ENCODE results near the gene RCSD1.

Gene RCSD1

GRCh38 chr1:167666416-167666815 lies 36.4 kb downstream of the RCSD1 start:
- Histone ChIP-seq H3K4ac (ENCODE audit: low read depth, low read length) (no peak overlapping the region), H3K18ac (ENCODE audit: low read length) (no peak overlapping the region), H3K23ac (ENCODE audit: low read length) (no peak overlapping the region), H2BK12ac (ENCODE audit: low read length) (peak overlapping the region; percentile 37), H2AFZ (ENCODE audit: insufficient read depth, low read length, poor library complexity) (no peak overlapping the region), H3K79me1 (ENCODE audit: low read length) (peaks cover 17% of the 10 kb centered on the region), H3K36me3 (ENCODE audit: control insufficient read depth in 1 of 2, insufficient read depth in 2 of 2, low read length in 2 of 2) (no peaks in the 10 kb centered on the region), H3K4me1 (ENCODE audit: control insufficient read depth in 1 of 2, insufficient read depth in 2 of 2, low read length in 2 of 2) (peaks cover 33 to 38% of the 10 kb centered on the region in 2 experiments), H3K9ac (ENCODE audit: low read length) (no peak overlapping the region), H2BK5ac (ENCODE audit: low read depth, low read length, poor library complexity) (no peak overlapping the region), H3K79me2 (ENCODE audit: control insufficient read depth, insufficient read depth, low read length, poor library complexity) (no peaks in the 10 kb centered on the region), H2BK120ac (ENCODE audit: insufficient read depth, low read length, poor library complexity) (peak overlapping the region; percentile 82), H3K27me3 (ENCODE audit: insufficient read depth, low read length) (no peaks in the 10 kb centered on the region), H3K9me3 (ENCODE audit: insufficient read depth, low read depth, low read length) (no peaks in the 10 kb centered on the region), H3K4me2 (ENCODE audit: low read length) (no peak overlapping the region), H3K4me3 (ENCODE audit: low read depth, low read length) (no peak overlapping the region), H3K27ac (ENCODE audit: low read depth, low read length) (no peak overlapping the region), H2AK5ac (ENCODE audit: low read length) (peak overlapping the region; percentile 52), H4K91ac (ENCODE audit: low read depth, low read length) (no peak overlapping the region), H3K14ac (ENCODE audit: low read length) (peak overlapping the region; percentile 9), H4K12ac (ENCODE audit: low read depth, low read length) (no peak overlapping the region), H4K8ac (ENCODE audit: low read depth, low read length) (no peak overlapping the region)
- peak in 1 of 2 donors; percentile 5 for DNase-seq
- no CpG with 5 or more reads among the region's 4 CpGs for WGBS (ENCODE audit: extremely low coverage, insufficient coverage, insufficient read length)

- no peak overlapping the region for H3K9ac ChIP-seq (ENCODE audit: low read length)
- H4K12ac ChIP-seq (ENCODE audit: low read depth, low read length): no peak overlapping the region
- H3K79me1 ChIP-seq (ENCODE audit: low read length): peaks cover 17% of the 10 kb centered on the region
- H3K4ac ChIP-seq (ENCODE audit: low read depth, low read length): no peak overlapping the region
- no CpG with 5 or more reads among the region's 2 CpGs for WGBS (ENCODE audit: extremely low coverage, insufficient coverage, insufficient read length)
- H2BK120ac ChIP-seq (ENCODE audit: insufficient read depth, low read length, poor library complexity): no peak overlapping the region
- H3K23ac ChIP-seq (ENCODE audit: low read length): no peak overlapping the region
- no peak for DNase-seq
- H3K79me2 ChIP-seq (ENCODE audit: control insufficient read depth, insufficient read depth, low read length, poor library complexity): no peaks in the 10 kb centered on the region
- H3K27me3 ChIP-seq (ENCODE audit: insufficient read depth, low read length): no peaks in the 10 kb centered on the region
- H3K4me2 ChIP-seq (ENCODE audit: low read length): no peak overlapping the region
- no peak overlapping the region for H3K27ac ChIP-seq (ENCODE audit: low read depth, low read length)
- H3K4me3 ChIP-seq (ENCODE audit: low read depth, low read length): no peak overlapping the region
- H3K9me3 ChIP-seq (ENCODE audit: insufficient read depth, low read depth, low read length): no peaks in the 10 kb centered on the region
- H2AFZ ChIP-seq (ENCODE audit: insufficient read depth, low read length, poor library complexity): no peak overlapping the region
- no peak overlapping the region for H4K91ac ChIP-seq (ENCODE audit: low read depth, low read length)
- H3K4me1 ChIP-seq (ENCODE audit: control insufficient read depth in 1 of 2, insufficient read depth in 2 of 2, low read length in 2 of 2): peaks cover 31 to 40% of the 10 kb centered on the region in 2 experiments
- H4K8ac ChIP-seq (ENCODE audit: low read depth, low read length): no peak overlapping the region
- no peak overlapping the region for H2BK12ac ChIP-seq (ENCODE audit: low read length)
- H2BK5ac ChIP-seq (ENCODE audit: low read depth, low read length, poor library complexity): no peak overlapping the region
- no peak overlapping the region for H2AK5ac ChIP-seq (ENCODE audit: low read length)
- H3K18ac ChIP-seq (ENCODE audit: low read length): no peak overlapping the region
- no peaks in the 10 kb centered on the region for H3K36me3 ChIP-seq (ENCODE audit: control insufficient read depth in 1 of 2, insufficient read depth in 2 of 2, low read length in 2 of 2)
- no peak overlapping the region for H3K14ac ChIP-seq (ENCODE audit: low read length)
Measured at GRCh38 chr1:167667536-167667935, 37.5 kb downstream of the RCSD1 start.

- no peak overlapping the region for H3K18ac ChIP-seq (ENCODE audit: low read length)
- WGBS (ENCODE audit: extremely low coverage, insufficient coverage, insufficient read length): no CpG with 5 or more reads among the region's 6 CpGs
- H3K4me2 ChIP-seq (ENCODE audit: low read length): no peak overlapping the region
- H2AK5ac ChIP-seq (ENCODE audit: low read length): no peak overlapping the region
- peaks cover 27 to 34% of the 10 kb centered on the region in 2 experiments for H3K4me1 ChIP-seq (ENCODE audit: control insufficient read depth in 1 of 2, insufficient read depth in 2 of 2, low read length in 2 of 2)
- no peak overlapping the region for H3K23ac ChIP-seq (ENCODE audit: low read length)
- H4K12ac ChIP-seq (ENCODE audit: low read depth, low read length): no peak overlapping the region
- no peak overlapping the region for H3K14ac ChIP-seq (ENCODE audit: low read length)
- H4K91ac ChIP-seq (ENCODE audit: low read depth, low read length): no peak overlapping the region
- no peak overlapping the region for H2BK5ac ChIP-seq (ENCODE audit: low read depth, low read length, poor library complexity)
- no peaks in the 10 kb centered on the region for H3K79me2 ChIP-seq (ENCODE audit: control insufficient read depth, insufficient read depth, low read length, poor library complexity)
- peaks cover 16% of the 10 kb centered on the region for H3K79me1 ChIP-seq (ENCODE audit: low read length)
- H3K9me3 ChIP-seq (ENCODE audit: insufficient read depth, low read depth, low read length): no peaks in the 10 kb centered on the region
- no peak overlapping the region for H3K9ac ChIP-seq (ENCODE audit: low read length)
- H3K4ac ChIP-seq (ENCODE audit: low read depth, low read length): no peak overlapping the region
- peak overlapping the region; percentile 60 for H2BK12ac ChIP-seq (ENCODE audit: low read length)
- no peaks in the 10 kb centered on the region for H3K27me3 ChIP-seq (ENCODE audit: insufficient read depth, low read length)
- no peak overlapping the region for H4K8ac ChIP-seq (ENCODE audit: low read depth, low read length)
- H2BK120ac ChIP-seq (ENCODE audit: insufficient read depth, low read length, poor library complexity): peak overlapping the region; percentile 43
- H2AFZ ChIP-seq (ENCODE audit: insufficient read depth, low read length, poor library complexity): no peak overlapping the region
- DNase-seq: no peak
- no peak overlapping the region for H3K27ac ChIP-seq (ENCODE audit: low read depth, low read length)
- H3K4me3 ChIP-seq (ENCODE audit: low read depth, low read length): no peak overlapping the region
- H3K36me3 ChIP-seq (ENCODE audit: control insufficient read depth in 1 of 2, insufficient read depth in 2 of 2, low read length in 2 of 2): no peaks in the 10 kb centered on the region
Measured at GRCh38 chr1:167668108-167668507, 38.1 kb downstream of the RCSD1 start.

GRCh38 chr1:167669209-167670124 lies 39.4 kb downstream of the RCSD1 start:
- Histone ChIP-seq H3K4me3 (ENCODE audit: low read depth, low read length) (no peak overlapping the region), H3K36me3 (ENCODE audit: control insufficient read depth in 1 of 2, insufficient read depth in 2 of 2, low read length in 2 of 2) (no peaks in the 10 kb centered on the region), H2BK120ac (ENCODE audit: insufficient read depth, low read length, poor library complexity) (peak overlapping the region; percentile 55), H3K4me2 (ENCODE audit: low read length) (peak overlapping the region; percentile 2), H3K27me3 (ENCODE audit: insufficient read depth, low read length) (no peaks in the 10 kb centered on the region), H3K23ac (ENCODE audit: low read length) (no peak overlapping the region), H3K27ac (ENCODE audit: low read depth, low read length) (peak overlapping the region; percentile 62), H3K18ac (ENCODE audit: low read length) (peak overlapping the region; percentile 34), H2BK12ac (ENCODE audit: low read length) (peak overlapping the region; percentile 68), H3K14ac (ENCODE audit: low read length) (peak overlapping the region; percentile 46), H4K12ac (ENCODE audit: low read depth, low read length) (no peak overlapping the region), H3K9ac (ENCODE audit: low read length) (no peak overlapping the region), H2AK5ac (ENCODE audit: low read length) (peak overlapping the region; percentile 38), H3K9me3 (ENCODE audit: insufficient read depth, low read depth, low read length) (no peaks in the 10 kb centered on the region), H4K8ac (ENCODE audit: low read depth, low read length) (no peak overlapping the region), H3K79me2 (ENCODE audit: control insufficient read depth, insufficient read depth, low read length, poor library complexity) (no peaks in the 10 kb centered on the region), H2BK5ac (ENCODE audit: low read depth, low read length, poor library complexity) (peak overlapping the region; percentile 24), H3K79me1 (ENCODE audit: low read length) (peaks cover 11% of the 10 kb centered on the region), H3K4ac (ENCODE audit: low read depth, low read length) (peak overlapping the region; percentile 57), H4K91ac (ENCODE audit: low read depth, low read length) (peak overlapping the region; percentile 78), H2AFZ (ENCODE audit: insufficient read depth, low read length, poor library complexity) (no peak overlapping the region), H3K4me1 (ENCODE audit: control insufficient read depth in 1 of 2, insufficient read depth in 2 of 2, low read length in 2 of 2) (peaks cover 19 to 25% of the 10 kb centered on the region in 2 experiments)
- DNase-seq: no peak
- no CpG with 5 or more reads among the region's 6 CpGs for WGBS (ENCODE audit: extremely low coverage, insufficient coverage, insufficient read length)

All from trophoblast cell (in vitro differentiated cells and primary cell).